ENCODE results near the gene TRAPPC6A. TPM values are rescaled to one million over a fixed set of nuclear protein-coding genes. Genes with fewer than 3 reads are reported as not detected.
A peak's percentile ranks its signal among the peaks of the same experiment; 100 is the strongest.

The TRAPPC6A gene
- total and polyA plus RNA-seq, 2 of the 13 experiments (the other 11 are each of a cell fraction or from before 2014, with no cell fraction given) = 6.5 to 21.0 TPM

- peaks cover 82% of the 10 kb centered on the region for H3K4me1 ChIP-seq (ENCODE audit: insufficient read depth, low read length)
- POLR2A ChIA-PET = no interaction called here
- no peak overlapping the region for H3K27ac ChIP-seq (ENCODE audit: extremely low read length, insufficient read depth, low read length)
- H3K9me3 ChIP-seq (ENCODE audit: low read length) = no peaks in the 10 kb centered on the region
- intact Hi-C loops (cut with micrococcal nuclease; ENCODE audit: unreplicated experiment) (no loop called here), in situ Hi-C loops (cut with HindIII; ENCODE audit: extremely low pct_ligation_motif_present, low pct_unique_long_range_greater_than_20kb) (no loop called here)
- H3K9ac ChIP-seq (ENCODE audit: insufficient read depth, low read depth, low read length) = no peak overlapping the region
- no peak overlapping the region for H2AFZ ChIP-seq (ENCODE audit: low read length)
- BruUV-seq (replicated peaks) = no TSS peak
- H3K36me3 ChIP-seq (replicated peaks in 1 of 2; ENCODE audit: control insufficient read depth in 1 of 2, insufficient read depth in 2 of 2, low read length in 2 of 2) = no peaks in the 10 kb centered on the region
- no peak for ATAC-seq
- no peak for DNase-seq (ENCODE audit: low spot score)
- H3K4me2 ChIP-seq (ENCODE audit: low read depth, low read length) = peak overlapping the region; percentile 58
- no peaks in the 10 kb centered on the region for H3K79me2 ChIP-seq (ENCODE audit: insufficient read depth, low read length)
- no peak overlapping the region for H3K4me3 ChIP-seq (replicated peaks in 1 of 3; ENCODE audit: insufficient read depth in 1 of 3, low read depth in 2 of 3, low read length in 3 of 3)
- H3K27me3 ChIP-seq (ENCODE audit: control insufficient read depth in 1 of 2, insufficient read depth in 2 of 2, low read length in 2 of 2) = peaks cover 9 to 52% of the 10 kb centered on the region in 2 experiments; a peak in 4 of 5 replicates
- FAIRE-seq = no peak
- WGBS (ENCODE audit: low lambda C conversion rate) = 20% methylated on average over 6 of the region's 11 CpGs
- H4K20me1 ChIP-seq (ENCODE audit: insufficient read depth, low read length) = no peaks in the 10 kb centered on the region
- CTCF ChIA-PET (ENCODE audit: low intra/inter-chr PET ratio, low total read pairs) = no interaction called here
- TF ChIP-seq PCBP1 (IDR thresholded peaks at IDR 0.05; ENCODE audit: borderline replicate concordance, low read depth, low read length) (no peak), PAXIP1 (CRISPR knock-in tag; conservative IDR thresholded peaks at IDR 0.05) (no peak), ZNF224 (CRISPR knock-in tag; IDR thresholded peaks at IDR 0.05) (no peak), TBX2 (CRISPR knock-in tag; IDR thresholded peaks at IDR 0.05; ENCODE audit: borderline replicate concordance) (0 out of 2 replicates have a peak, but pooled peaks have one; percentile 19), EP300 (IDR thresholded peaks at IDR 0.05; ENCODE audit: low read depth in 2 of 2, low read length in 2 of 2) (no peak), EP300 (CRISPR knock-in tag; IDR thresholded peaks at IDR 0.05; ENCODE audit: borderline replicate concordance) (no peak), NFIC (IDR thresholded peaks at IDR 0.05; ENCODE audit: low read length) (no peak), BATF2 (CRISPR knock-in tag; IDR thresholded peaks at IDR 0.05) (no peak), HNRNPL (IDR thresholded peaks at IDR 0.05; ENCODE audit: low read depth, low read length) (no peak), SMC3 (IDR thresholded peaks at IDR 0.05; ENCODE audit: low read length) (no peak), HNRNPLL (IDR thresholded peaks at IDR 0.05; ENCODE audit: low read depth, low read length, poor library complexity, severe bottlenecking) (no peak), IRF9 (CRISPR knock-in tag; IDR thresholded peaks at IDR 0.05; ENCODE audit: borderline replicate concordance) (no peak), ARID4A (CRISPR knock-in tag; IDR thresholded peaks at IDR 0.05; ENCODE audit: borderline replicate concordance) (no peak)
Measured at GRCh38 chr19:45156011-45156630, 21.9 kb downstream of the TRAPPC6A start.

All from HepG2 (cell line).